ENCODE data around the gene EDEM1.
"Not testable (repeated sequence)": the region's sequence is repeated elsewhere in the genome, so short reads cannot be mapped to it uniquely, and the experiment has no call there.

Gene EDEM1

DNA sequence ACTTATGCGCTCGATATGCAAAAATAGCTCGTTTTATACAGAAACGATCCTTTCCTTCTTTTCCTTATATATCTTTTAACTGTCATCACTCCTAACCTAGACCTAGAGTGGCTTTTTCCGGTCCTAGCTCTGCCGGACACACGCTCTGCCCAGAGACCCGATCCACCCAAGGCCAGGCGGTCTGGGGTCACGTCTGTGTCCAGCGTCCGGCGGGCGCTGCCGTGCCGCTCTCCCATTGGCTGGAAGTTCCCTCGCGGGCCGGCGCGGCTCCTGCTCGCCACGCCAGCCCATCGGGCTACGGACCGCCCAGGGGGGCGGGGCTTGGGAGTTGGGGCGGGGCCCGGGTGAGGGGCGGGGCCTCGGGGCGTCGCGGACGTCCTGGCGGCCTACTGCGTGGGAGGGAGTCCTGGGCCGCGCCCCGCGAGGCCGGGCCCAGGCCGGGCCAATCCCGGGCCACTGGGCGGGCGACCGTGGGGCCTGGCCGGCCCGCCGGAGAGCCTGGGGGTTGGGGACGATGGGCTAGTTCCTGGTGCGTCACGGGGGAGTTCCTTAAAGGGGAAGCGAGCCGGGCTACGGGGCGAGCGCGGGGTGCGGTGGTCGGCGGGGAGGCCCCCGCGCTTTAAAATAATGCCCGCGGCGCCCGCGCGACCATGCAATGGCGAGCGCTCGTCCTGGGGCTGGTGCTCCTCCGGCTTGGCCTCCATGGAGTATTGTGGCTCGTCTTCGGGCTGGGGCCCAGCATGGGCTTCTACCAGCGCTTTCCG, at the start of gene EDEM1:
Gene EDEM1, plus strand, starts transcription at position 552 of the 764 bp plus-strand sequence. Its CDS starts 99 bp downstream, at position 651.
- peak; percentile 96 for DNase-seq

DNA sequence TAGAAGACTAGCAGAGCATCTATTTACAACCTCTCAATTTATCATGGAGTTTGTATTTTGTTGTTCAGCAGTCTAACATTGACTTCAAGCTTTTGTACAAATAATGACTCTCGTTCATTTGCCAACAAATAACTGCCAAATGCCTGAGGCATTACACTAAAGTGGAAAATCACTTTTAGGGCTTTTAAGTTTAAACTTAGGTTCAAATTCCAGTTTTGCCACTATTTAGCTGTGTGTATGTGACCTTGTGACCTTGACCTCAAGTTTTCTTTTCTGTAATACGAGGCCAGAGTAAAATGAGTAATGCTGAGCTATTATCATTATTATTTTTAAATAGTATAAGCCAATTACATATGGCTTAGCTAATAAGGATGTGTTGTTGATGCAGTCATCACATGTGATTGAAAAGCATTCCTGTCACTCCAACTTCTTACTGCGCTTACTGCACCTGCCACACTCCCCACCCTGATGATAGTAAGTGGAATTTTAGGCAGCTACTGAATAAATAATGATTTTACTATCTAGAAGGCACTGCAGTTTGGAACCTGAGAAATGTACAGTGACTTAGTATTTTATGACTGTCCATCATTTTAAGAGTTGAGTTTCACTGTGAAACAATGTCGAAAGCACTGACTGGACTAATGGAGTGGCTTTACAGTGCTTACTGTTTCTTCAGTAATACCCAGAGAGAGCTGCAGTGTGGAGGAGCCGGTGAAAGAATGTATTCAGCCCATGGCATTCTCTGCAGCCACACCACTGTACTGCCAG, 49.1 kb upstream of the EDEM1 start:
- DNase-seq = no peak

GRCh38 chr3:5140230-5140621, 47.3 kb upstream of the EDEM1 start:
- DNase-seq = no peak

DNA sequence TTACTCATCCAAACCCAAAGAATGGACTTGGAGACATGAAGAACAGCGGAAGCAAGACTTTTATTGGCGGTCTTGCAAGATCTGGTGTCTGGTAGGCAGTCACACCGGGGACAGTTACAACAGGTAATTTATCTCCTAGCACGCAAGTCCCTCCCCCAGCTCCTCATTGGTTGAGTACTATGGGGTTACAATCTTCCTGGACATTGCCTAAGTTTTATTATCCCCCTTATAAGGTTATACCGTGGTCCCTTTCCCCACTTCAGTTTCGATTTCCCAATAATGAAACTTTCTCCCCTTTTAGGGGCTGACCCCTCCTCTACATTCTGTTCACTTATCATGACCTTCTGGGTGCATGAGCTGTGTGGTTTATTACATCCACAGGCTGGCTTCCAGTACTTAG, 46.7 kb upstream of the EDEM1 start:
- DNase-seq = no peak

DNA sequence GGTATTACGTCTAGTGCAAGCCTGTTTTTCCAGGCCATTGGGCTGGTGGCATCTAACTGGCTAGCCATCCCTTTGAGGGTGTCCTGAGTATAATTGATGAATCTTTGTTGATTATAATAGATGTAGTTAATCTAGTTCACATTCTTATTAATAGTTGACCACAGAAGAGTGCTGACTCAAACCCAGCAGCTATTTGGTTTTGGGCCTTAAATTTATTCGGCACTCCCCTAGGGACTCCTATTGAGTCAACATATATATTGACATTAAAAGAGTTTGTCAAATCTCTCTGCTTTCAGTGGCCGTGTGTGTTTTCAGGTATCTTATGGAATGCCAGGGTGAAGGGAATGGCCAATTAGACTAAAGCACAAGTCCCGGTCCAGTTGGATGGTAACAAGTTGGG, 45.7 kb upstream of the EDEM1 start:
- no peak for DNase-seq

- DNase-seq = no peak
These were observed 44.0 kb upstream of the EDEM1 start for GRCh38 chr3:5143464-5143863.

- DNase-seq = no peak
These were observed 43.1 kb upstream of the EDEM1 start for GRCh38 chr3:5144316-5144994.

GRCh38 chr3:5145120-5145519, 42.4 kb upstream of the EDEM1 start:
- no peak for DNase-seq

DNA sequence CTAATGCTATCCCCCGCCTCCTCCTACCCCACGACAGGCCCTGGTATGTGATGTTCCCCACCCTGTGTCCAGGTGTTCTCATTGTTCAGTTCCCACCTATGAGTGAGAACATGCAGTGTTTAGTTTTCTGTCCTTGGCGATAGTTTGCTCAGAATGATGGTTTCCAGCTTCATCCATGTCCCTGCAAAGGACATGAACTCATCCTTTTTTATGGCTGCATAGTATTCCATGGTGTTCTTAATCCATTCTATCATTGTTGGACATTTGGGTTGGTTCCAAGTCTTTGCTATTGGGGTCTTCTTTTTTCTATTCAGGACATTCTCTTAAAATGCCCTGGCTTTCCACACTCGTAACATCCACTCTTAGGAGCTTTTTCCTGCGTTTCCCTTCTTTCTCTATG, 40.4 kb upstream of the EDEM1 start:
- DNase-seq = not testable (repeated sequence)

GRCh38 chr3:5149306-5149880, 38.1 kb upstream of the EDEM1 start:
- DNase-seq = no peak

DNA sequence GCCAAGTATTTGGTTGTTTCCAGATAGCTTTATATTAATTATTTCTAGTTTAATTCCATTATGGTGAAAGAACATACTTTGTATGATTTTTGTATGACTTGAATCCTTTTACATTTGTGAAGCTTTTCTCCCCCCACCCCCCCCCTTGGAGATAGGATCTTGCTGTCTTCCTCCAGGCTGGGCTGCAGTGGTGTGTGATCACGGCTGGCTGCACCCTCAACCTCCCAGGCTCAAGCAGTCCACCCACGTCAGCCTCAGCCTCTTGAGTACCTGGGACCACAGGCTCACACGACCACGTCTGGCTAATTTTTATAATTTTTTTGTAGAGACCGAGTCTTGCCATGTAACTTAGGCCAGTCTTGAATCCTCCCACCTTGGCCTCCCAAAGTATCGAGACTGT, 35.9 kb upstream of the EDEM1 start:
- DNase-seq = no peak

- no peak for DNase-seq
These were observed 34.4 kb upstream of the EDEM1 start for GRCh38 chr3:5153074-5153473.

GRCh38 chr3:5155241-5155640, 32.3 kb upstream of the EDEM1 start:
- no peak for DNase-seq

DNA sequence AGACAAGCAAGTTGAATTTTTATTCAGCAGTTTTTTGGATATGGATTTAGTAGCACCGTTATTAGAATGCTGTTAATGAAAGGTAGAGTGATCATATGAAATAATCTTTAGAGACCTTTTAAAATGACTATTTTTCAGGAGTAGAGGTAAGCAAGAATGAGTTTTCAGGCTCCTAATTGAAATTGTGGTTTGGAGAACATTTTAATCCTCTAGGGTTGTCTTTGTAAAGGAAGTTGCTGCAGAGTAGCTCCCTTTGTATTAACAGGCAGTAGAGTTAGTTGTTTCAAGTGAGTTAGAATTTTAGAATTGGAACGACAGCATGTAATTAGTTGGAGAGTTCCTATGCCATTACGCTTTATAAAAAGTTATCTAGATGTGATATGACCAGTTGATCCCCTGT, 27.2 kb upstream of the EDEM1 start:
- DNase-seq = no peak

- peak in 1 of 2 experiments; percentile 28 for DNase-seq
These were observed 26.3 kb upstream of the EDEM1 start for GRCh38 chr3:5160940-5161858.

DNA sequence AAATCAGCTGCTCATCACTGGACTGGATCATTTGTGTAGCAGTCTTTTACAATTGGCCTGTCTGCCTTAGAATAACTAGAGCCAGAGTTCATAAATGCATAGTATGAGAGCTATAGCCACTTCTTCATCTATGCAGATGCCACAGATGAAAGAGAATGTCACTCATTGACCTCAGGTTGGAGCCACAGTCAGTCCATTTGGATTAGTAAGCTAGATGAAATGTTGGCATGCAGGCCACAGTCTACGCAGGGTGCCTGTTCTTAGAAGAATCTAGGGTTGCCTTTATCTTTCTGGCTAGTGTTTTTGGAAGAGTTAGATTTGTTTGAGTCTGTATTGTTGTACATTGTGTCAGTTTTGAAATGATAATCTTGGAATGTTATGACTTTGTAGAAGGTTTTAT, 25.4 kb upstream of the EDEM1 start:
- DNase-seq = no peak

GRCh38 chr3:5165698-5166097, 21.8 kb upstream of the EDEM1 start:
- DNase-seq = no peak

GRCh38 chr3:5166846-5167245, 20.7 kb upstream of the EDEM1 start:
- DNase-seq = no peak

DNA sequence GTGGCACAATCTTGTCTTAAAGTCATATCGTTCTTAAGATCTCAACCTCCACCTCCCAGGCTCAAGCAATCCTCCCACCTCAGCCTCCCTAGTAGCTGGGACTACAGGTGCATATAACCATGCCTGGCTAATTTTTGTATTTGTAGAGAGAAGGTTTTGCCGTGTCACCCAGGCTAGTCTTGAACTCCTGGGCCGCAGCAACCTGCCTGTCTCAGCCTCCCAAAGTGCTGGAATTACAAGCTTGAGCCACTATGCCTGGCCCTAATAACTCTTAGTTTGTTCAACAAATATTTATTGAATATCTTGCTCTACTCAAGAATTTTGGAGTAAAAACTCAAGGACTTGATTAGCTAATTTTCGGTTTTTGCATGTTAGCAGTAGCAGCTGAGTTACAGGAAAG, 19.4 kb upstream of the EDEM1 start:
- DNase-seq = no peak

DNA sequence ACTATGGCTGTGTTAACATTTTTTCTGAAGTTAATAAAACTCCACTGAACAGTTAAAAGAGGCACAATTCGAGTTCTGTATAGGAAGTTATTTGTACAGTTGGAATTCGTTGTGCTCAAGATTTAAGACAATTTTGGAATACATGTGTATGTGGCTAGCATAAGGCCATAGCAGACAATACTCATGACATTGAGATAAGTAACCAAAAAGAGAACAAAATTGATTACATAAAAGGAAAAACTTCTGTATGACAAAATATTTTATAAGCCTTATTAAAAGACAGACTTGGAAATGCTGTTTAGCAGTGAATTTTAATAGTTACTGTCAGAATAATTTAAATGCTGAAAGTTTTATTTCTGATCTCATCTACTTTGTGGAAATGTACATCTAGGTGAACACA, 17.7 kb upstream of the EDEM1 start:
- no peak for DNase-seq

DNA sequence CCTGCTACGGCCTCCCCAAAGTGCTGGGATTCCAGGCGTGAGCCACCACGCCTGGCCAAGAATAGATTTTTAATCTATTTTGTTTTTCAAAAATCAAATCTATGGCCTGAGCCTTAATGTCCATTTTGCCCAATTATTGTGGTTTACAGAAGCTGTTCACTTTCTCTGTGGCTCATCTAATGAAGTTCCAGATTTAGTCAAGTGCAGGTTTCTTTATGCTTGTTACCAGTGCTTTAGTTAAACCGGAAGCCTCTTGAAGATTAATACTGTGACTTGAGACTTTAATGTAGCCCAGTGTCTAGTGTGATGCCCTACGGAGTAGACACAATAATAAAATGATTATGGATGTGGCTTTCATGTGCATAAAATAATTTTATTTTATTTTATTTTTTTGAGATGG, 16.5 kb upstream of the EDEM1 start:
- no peak for DNase-seq

DNA sequence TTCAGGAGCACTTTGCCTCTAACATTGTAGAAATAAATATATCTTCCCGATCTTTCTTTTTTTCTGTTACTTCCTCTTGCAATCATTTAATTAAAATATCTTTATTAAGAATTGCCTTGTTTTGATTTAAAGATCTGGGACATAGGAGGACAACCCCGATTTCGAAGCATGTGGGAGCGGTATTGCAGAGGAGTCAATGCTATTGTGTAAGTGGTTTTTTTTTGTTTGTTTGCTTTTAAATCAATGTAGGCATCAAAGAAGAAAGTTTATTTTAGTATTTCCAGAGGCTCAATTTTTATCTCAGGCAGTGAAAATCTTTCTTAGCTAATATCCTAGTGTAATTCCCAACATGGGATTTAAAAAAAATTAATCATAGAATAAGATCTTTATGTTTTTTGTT, 15.5 kb upstream of the EDEM1 start:
- DNase-seq = no peak
